GM12872 (cell line): ENCODE measurements around the gene CABLES1.

ENCODE experiments used
- CTCF ChIP-seq: IDR thresholded peaks from 3 replicates; pipeline ENCODE4 v1.5.1; 2011; ENCODE audit warnings: low read depth, mild to moderate bottlenecking, low read length, moderate library complexity; ENCODE audit not compliant: insufficient read depth

CABLES1 gene

GRCh38 chr18:23228102-23229061, 93.1 kb downstream of the CABLES1 start:
- TF ChIP-seq CTCF: no peak

GRCh38 chr18:23229472-23229871, 94.2 kb downstream of the CABLES1 start:
- no peak for TF ChIP-seq CTCF

- no peak for TF ChIP-seq CTCF
Observed at GRCh38 chr18:23230686-23231085, 95.4 kb downstream of the CABLES1 start.

GRCh38 chr18:23231340-23232021, 96.2 kb downstream of the CABLES1 start:
- TF ChIP-seq CTCF: no peak

GRCh38 chr18:23232331-23232730, 97.0 kb downstream of the CABLES1 start:
- no peak for TF ChIP-seq CTCF

GRCh38 chr18:23234619-23235018, 99.3 kb downstream of the CABLES1 start:
- TF ChIP-seq CTCF: no peak

- no peak for TF ChIP-seq CTCF
Observed at GRCh38 chr18:23235336-23235735, 100.1 kb downstream of the CABLES1 start.
